NT2/D1 (cell line): Measurements from ENCODE around the gene MTURN.

ENCODE experiments used
- DNase-seq: peaks from one replicate; pipeline ENCODE4 v3.0.0-alpha.2; 2011; ENCODE audit warnings: low read depth, low spot score
- H3K27me3 ChIP-seq: 2 replicates; pipeline ENCODE4 v1.6.0; 2011; ENCODE audit warnings: mild to moderate bottlenecking; ENCODE audit not compliant: insufficient read length, insufficient read depth
- H3K36me3 ChIP-seq: 2 replicates; pipeline ENCODE4 v1.6.1; 2011; ENCODE audit warnings: mild to moderate bottlenecking, low read length, mixed read lengths; ENCODE audit not compliant: insufficient read depth, insufficient read length
- H3K4me1 ChIP-seq: 2 replicates; pipeline ENCODE4 v1.5.1; 2011; ENCODE audit not compliant: insufficient read depth, insufficient read length
- H3K4me3 ChIP-seq: 2 replicates; pipeline ENCODE4 v1.5.1; 2011; ENCODE audit warnings: low read depth; ENCODE audit not compliant: insufficient read length
- H3K9ac ChIP-seq: 2 replicates; pipeline ENCODE4 v1.6.0; 2011; ENCODE audit warnings: low read depth; ENCODE audit not compliant: insufficient read length
- H3K9me3 ChIP-seq: 2 replicates; pipeline ENCODE4 v1.5.1; 2011; ENCODE audit warnings: mild to moderate bottlenecking, low read length; ENCODE audit not compliant: insufficient read depth
- SUZ12 ChIP-seq: IDR thresholded peaks from 2 replicates; pipeline ENCODE4 v1.6.1; 2011; ENCODE audit not compliant: insufficient read length, insufficient read depth; ENCODE audit errors: extremely low read depth
- YY1 ChIP-seq: IDR thresholded peaks from 2 replicates; pipeline ENCODE4 v1.6.1; 2011; ENCODE audit not compliant: insufficient read length, insufficient read depth
- ZNF274 ChIP-seq: IDR thresholded peaks from 2 replicates; pipeline ENCODE4 v1.6.1; 2011; ENCODE audit warnings: mild to moderate bottlenecking, low read depth, low read length

Gene MTURN

DNA sequence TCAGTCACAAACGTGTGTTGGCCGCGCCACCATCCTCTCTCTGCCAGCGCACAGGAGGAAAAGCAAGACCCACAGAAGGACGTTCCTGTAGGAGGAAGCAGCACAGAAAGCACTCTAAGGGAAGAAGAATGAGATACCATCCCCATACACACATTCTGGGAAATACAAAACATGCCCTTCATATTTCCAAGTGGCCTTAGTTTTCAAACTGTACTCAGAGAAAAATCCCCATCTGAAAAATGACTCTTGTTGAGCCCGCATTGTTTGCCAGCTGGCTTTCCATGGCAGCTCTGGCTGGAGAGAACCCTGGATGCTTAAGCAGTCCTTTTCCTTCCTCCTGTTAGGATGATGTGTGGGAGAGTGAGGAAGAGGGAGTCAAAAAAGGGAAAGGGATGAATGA, 33.1 kb downstream of the MTURN start:
- Histone ChIP-seq H3K27me3 (peaks cover 5% of the 10 kb centered on the region), H3K4me3 (no peak overlapping the region), H3K36me3 (no peaks in the 10 kb centered on the region), H3K4me1 (peaks cover 15% of the 10 kb centered on the region), H3K9me3 (no peaks in the 10 kb centered on the region), H3K9ac (no peak overlapping the region)
- no peak for TF ChIP-seq YY1
- no peak for TF ChIP-seq SUZ12
- no peak for TF ChIP-seq ZNF274
- no peak for DNase-seq

DNA sequence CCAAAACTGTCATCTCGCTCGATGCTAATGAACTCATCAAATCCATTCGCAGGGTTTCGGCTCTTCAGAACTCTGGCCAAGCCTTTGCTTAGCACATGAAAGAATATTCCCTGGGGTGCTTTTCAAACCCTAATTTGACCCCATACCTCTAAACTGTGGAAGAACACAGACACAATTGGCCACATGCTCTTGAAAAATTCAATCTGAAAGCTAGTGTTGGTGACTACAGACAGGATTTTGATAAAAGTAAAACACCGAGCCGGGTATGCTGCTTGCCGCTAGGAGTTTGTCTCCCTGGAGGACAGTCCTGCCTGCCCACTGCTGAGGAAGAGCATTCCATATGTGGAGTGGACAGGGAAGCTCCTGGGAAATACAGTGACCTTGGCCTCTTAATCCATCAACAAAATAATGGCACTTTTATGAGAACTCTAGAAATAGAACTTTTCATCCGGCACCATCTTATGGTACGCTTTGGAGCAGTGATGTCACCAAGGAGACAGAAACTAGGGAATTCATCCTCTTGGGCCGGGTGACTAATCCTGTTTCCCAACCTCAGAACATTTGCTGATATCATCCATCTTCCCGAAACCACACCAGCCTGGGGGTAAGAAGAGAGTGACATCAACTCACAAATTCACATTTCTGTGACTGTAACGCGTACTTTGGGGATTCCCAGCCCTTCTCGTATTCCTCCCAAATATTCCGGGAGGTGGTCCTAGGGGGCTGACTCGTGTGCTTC, 34.2 kb downstream of the MTURN start:
- peaks cover 5% of the 10 kb centered on the region for H3K27me3 ChIP-seq
- H3K4me1 ChIP-seq, result peaks cover 20% of the 10 kb centered on the region
- H3K9ac ChIP-seq, result peak overlapping the region; percentile 17
- no peak overlapping the region for H3K4me3 ChIP-seq
- TF ChIP-seq SUZ12 (no peak), YY1 (no peak), ZNF274 (no peak)
- no peaks in the 10 kb centered on the region for H3K9me3 ChIP-seq
- DNase-seq, result peak; percentile 97
- H3K36me3 ChIP-seq, result no peaks in the 10 kb centered on the region

DNA sequence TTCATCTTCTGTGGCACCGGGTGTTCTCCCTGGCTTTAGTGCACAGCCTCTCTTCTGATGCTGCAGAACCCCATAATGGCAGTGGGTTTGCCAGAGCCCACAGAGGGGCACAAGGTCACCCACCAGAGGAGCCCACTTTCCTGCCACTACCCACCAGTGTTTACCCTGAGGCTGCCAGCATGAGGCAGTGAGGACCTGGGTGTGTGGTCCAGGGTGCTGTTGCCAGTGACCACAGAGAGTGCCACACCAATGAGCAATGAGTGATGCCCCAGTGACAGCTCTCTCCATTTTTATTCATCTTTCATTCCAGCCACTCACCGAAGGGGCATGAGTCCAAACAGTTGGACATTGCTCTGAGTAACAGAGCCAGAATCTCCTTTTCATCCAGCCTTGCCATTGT, 34.8 kb downstream of the MTURN start:
- no peaks in the 10 kb centered on the region for H3K36me3 ChIP-seq
- TF ChIP-seq YY1 (no peak), ZNF274 (no peak), SUZ12 (no peak)
- H3K27me3 ChIP-seq, result peaks cover 5% of the 10 kb centered on the region
- DNase-seq, result no peak
- H3K4me1 ChIP-seq, result peaks cover 20% of the 10 kb centered on the region
- H3K9me3 ChIP-seq, result no peaks in the 10 kb centered on the region
- peak overlapping the region; percentile 13 for H3K9ac ChIP-seq
- H3K4me3 ChIP-seq, result peak overlapping the region; percentile 10

DNA sequence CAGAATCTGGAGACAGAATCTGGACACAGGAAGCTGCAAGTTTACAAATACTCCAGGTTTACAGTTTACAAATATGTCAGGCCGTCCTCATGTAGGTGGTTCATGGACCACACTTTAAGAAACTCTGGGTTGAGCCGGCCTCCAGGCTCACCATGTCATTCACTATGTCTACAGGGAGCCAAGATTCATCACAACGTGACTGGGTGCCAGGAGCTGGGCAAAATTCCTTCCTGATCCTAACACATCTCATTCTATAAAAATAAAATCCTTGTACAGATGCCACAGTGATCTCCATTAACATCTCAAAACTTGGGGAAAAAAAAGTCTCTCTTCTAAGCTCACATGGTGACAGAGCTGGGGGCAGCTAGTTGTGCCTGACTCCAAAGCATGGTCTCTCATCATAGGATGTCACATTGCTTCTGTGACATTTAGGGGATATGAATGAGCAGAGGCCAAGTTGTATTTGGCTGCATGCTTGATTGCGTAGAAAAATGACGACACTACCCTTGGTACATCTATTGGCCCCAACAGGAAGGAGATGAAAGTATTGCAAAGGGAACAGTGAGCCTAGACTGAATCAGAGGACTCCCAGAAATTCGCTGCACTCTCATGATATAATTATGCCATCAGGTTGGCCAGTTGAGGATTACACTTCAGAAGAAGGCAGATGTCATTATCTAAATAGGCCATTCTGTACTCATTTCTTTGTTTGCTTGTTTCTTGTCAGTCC, 35.9 kb downstream of the MTURN start:
- Histone ChIP-seq H3K4me3 (no peak overlapping the region), H3K9me3 (no peaks in the 10 kb centered on the region), H3K36me3 (no peaks in the 10 kb centered on the region), H3K4me1 (peaks cover 20% of the 10 kb centered on the region), H3K27me3 (peaks cover 5% of the 10 kb centered on the region), H3K9ac (no peak overlapping the region)
- no peak for DNase-seq
- no peak for TF ChIP-seq ZNF274
- no peak for TF ChIP-seq YY1
- TF ChIP-seq SUZ12, result no peak

DNA sequence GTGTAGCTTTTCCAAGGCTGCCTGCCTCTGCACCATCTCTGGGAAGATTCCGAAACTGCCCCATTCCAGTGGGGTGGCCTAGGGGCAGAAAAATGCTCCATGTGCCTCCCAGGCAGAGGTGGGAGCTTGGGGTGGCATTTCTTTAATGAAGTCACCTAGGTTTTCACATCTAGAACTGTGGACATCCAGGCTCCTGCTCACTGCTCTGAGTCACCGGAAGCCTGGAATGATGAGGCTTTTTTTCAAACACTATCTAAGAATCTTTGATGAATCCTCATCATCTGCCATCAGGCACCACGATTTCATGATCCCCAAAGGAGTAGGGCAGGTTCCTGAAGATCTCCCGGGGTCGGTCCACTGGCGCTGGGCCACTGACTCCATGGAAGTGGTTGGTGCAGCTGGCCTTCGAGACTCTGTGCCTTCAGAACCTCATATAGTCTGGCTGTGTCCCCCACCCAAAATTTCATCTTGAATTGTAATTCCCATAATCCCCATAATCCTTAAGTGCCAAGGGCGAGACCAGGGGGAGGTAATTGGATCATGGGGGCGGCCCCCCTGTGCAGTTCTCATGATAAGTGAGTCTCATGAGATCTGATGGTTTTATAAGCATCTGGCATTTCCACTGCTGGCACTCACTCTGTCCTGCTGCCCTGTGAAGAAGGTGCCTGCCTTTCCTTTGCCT, 37.1 kb downstream of the MTURN start:
- DNase-seq, result no peak
- Histone ChIP-seq H3K4me1 (peaks cover 19% of the 10 kb centered on the region), H3K9me3 (no peaks in the 10 kb centered on the region), H3K36me3 (no peaks in the 10 kb centered on the region), H3K4me3 (no peak overlapping the region), H3K27me3 (peaks cover 5% of the 10 kb centered on the region), H3K9ac (no peak overlapping the region)
- no peak for TF ChIP-seq YY1
- no peak for TF ChIP-seq ZNF274
- no peak for TF ChIP-seq SUZ12

DNA sequence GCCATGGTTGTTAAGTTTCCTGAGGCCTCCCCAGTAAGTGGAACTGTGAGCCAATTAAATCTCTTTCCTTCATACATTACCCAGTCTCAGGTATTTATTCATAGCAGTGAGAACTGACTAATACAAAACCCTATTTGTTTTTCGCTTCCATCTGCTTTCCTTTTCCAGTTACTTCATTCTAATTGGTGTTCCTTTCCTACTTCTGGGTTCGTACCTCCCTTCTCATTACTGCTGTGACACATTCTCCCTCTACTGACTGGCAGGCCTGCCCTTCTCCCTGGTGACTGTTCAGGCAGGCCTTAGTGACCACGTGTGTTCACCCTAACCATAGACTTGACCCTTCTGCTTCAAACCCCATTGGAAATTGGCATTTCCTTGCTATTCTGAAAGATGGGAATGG, 37.7 kb downstream of the MTURN start:
- H3K36me3 ChIP-seq, result no peaks in the 10 kb centered on the region

More for the DNA sequence above, 37.7 kb downstream of the MTURN start:
- H3K27me3 ChIP-seq, result peaks cover 4% of the 10 kb centered on the region
- no peaks in the 10 kb centered on the region for H3K9me3 ChIP-seq
- no peak for DNase-seq
- peaks cover 22% of the 10 kb centered on the region for H3K4me1 ChIP-seq
- H3K4me3 ChIP-seq, result no peak overlapping the region
- no peak overlapping the region for H3K9ac ChIP-seq
- TF ChIP-seq ZNF274, result no peak
- TF ChIP-seq YY1, result no peak
- TF ChIP-seq SUZ12, result no peak
